HL-60 (cell line): Measurements from ENCODE around the gene NECTIN2.

Experiments used
- DNase-seq, 2 experiments: peaks; one replicate each; pipeline ENCODE4 v3.0.0-alpha.2; 2010 to 2020; ENCODE audit warnings: low read depth in 1 of 2, low spot score in 1 of 2
- H3K27ac ChIP-seq: fragments of 250-450 bp; sonication (Bioruptor Pico); replicated peaks from 2 replicates; pipeline ENCODE4 v1.5.1; 2020; ENCODE audit warnings: mild to moderate bottlenecking, moderate library complexity
- H3K27me3 ChIP-seq: fragments of 250-450 bp; sonication (Bioruptor Pico); 2 replicates; pipeline ENCODE4 v1.5.1; 2021; ENCODE audit warnings: mild to moderate bottlenecking, moderate library complexity; ENCODE audit not compliant: insufficient read depth, poor library complexity, severe bottlenecking
- H3K4me3 ChIP-seq: replicated peaks from 2 replicates; pipeline ENCODE4 v1.5.1; 2011; ENCODE audit warnings: mild to moderate bottlenecking, control low read depth, low read length; ENCODE audit not compliant: insufficient read depth
- GABPA ChIP-seq: IDR thresholded peaks from 2 replicates; pipeline ENCODE4 v1.6.1; 2012; ENCODE audit warnings: low read depth
- POLR2AphosphoS5 ChIP-seq: IDR thresholded peaks from 2 replicates; pipeline ENCODE4 v1.6.1; 2012; ENCODE audit warnings: low read depth
- SPI1 ChIP-seq: IDR thresholded peaks from 2 replicates; pipeline ENCODE4 v1.6.1; 2012; ENCODE audit warnings: low read depth, mild to moderate bottlenecking, borderline replicate concordance
- TF ChIP-seq, protein P1 (sequence below): IDR thresholded peaks from 2 replicates; pipeline ENCODE4 v1.6.1; 2012; ENCODE audit warnings: low read depth; ENCODE audit not compliant: insufficient replicate concordance
- TF ChIP-seq, protein P2 (sequence below): IDR thresholded peaks from one replicate; pipeline ENCODE4 v1.5.1; 2011; ENCODE audit warnings: low read length, control low read depth, inconsistent platforms; ENCODE audit not compliant: insufficient read depth

Gene NECTIN2

DNA sequence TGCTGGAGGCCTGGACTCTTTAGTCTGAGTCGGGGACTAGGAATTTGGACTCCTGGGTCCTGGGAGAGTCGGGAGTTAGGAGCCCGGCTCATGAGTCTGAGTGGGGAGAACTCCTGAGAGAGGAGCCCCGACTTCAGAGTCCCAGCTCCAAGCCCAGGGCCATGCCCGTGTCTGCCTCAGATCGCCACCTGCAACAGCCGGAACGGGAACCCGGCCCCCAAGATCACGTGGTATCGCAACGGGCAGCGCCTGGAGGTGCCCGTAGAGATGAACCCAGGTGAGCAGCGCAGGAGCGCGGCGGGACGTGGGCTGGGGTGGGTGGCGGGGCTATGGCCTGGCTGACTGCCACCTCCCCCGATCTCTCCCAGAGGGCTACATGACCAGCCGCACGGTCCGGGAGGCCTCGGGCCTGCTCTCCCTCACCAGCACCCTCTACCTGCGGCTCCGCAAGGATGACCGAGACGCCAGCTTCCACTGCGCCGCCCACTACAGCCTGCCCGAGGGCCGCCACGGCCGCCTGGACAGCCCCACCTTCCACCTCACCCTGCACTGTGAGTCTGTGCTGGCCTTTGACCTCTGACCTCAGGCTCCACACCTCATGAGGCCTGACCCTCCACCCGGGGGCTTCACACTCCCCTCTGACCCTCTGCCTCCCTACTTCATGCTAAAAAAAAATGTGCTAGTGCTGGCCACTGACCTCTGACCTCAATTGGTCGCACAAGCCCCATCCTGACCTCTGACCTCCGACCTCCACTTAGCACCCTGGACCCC, 32.8 kb upstream of the NECTIN2 start:
- no peak overlapping the region for H3K4me3 ChIP-seq
- H3K27ac ChIP-seq, result no peak overlapping the region
- TF ChIP-seq SPI1, result no peak
- TF ChIP-seq, protein P1, sequence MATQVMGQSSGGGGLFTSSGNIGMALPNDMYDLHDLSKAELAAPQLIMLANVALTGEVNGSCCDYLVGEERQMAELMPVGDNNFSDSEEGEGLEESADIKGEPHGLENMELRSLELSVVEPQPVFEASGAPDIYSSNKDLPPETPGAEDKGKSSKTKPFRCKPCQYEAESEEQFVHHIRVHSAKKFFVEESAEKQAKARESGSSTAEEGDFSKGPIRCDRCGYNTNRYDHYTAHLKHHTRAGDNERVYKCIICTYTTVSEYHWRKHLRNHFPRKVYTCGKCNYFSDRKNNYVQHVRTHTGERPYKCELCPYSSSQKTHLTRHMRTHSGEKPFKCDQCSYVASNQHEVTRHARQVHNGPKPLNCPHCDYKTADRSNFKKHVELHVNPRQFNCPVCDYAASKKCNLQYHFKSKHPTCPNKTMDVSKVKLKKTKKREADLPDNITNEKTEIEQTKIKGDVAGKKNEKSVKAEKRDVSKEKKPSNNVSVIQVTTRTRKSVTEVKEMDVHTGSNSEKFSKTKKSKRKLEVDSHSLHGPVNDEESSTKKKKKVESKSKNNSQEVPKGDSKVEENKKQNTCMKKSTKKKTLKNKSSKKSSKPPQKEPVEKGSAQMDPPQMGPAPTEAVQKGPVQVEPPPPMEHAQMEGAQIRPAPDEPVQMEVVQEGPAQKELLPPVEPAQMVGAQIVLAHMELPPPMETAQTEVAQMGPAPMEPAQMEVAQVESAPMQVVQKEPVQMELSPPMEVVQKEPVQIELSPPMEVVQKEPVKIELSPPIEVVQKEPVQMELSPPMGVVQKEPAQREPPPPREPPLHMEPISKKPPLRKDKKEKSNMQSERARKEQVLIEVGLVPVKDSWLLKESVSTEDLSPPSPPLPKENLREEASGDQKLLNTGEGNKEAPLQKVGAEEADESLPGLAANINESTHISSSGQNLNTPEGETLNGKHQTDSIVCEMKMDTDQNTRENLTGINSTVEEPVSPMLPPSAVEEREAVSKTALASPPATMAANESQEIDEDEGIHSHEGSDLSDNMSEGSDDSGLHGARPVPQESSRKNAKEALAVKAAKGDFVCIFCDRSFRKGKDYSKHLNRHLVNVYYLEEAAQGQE, result no peak
- no peak for TF ChIP-seq POLR2AphosphoS5
- no peak for TF ChIP-seq GABPA
- TF ChIP-seq, protein P2, sequence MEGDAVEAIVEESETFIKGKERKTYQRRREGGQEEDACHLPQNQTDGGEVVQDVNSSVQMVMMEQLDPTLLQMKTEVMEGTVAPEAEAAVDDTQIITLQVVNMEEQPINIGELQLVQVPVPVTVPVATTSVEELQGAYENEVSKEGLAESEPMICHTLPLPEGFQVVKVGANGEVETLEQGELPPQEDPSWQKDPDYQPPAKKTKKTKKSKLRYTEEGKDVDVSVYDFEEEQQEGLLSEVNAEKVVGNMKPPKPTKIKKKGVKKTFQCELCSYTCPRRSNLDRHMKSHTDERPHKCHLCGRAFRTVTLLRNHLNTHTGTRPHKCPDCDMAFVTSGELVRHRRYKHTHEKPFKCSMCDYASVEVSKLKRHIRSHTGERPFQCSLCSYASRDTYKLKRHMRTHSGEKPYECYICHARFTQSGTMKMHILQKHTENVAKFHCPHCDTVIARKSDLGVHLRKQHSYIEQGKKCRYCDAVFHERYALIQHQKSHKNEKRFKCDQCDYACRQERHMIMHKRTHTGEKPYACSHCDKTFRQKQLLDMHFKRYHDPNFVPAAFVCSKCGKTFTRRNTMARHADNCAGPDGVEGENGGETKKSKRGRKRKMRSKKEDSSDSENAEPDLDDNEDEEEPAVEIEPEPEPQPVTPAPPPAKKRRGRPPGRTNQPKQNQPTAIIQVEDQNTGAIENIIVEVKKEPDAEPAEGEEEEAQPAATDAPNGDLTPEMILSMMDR, result no peak
- no peak for DNase-seq
- H3K27me3 ChIP-seq, result peaks cover 10% of the 10 kb centered on the region

DNA sequence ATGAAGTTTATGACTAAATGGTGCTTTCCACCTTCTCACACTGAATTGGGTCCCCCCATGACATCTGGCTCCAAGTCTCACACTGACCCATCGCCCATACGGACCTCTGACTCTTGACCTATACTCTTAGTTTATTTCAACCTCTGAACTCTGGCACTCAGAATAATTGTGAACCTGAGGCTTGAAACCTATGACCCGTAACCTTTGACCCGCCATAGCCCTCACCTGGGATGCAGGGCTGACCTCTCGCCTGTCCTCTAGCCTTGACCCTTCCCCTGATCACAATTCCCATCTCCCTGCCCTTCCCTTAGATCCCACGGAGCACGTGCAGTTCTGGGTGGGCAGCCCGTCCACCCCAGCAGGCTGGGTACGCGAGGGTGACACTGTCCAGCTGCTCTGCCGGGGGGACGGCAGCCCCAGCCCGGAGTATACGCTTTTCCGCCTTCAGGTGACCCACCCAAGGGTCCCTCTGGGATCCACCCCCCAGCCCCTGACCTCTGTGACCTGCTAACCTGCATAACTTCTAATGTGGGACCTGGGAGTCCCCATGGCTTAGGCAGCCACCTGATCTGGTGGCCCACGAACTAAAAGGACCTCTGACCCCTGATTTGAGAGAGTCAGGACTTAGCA, 32.1 kb upstream of the NECTIN2 start:
- peaks cover 6% of the 10 kb centered on the region for H3K27me3 ChIP-seq
- DNase-seq, result no peak

DNA sequence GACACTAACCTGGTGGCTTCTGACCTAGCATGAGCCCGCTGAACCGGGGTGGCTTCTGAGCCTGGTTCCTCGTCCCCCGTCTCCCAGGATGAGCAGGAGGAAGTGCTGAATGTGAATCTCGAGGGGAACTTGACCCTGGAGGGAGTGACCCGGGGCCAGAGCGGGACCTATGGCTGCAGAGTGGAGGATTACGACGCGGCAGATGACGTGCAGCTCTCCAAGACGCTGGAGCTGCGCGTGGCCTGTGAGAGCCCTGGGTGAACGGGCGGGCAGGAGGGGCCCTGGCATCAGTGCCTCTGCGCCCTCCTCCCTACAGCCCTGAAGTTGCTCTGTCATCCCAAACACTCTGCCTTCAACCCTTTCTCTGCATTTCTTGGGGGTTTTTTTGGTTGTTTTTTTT, 31.6 kb upstream of the NECTIN2 start:
- Histone ChIP-seq H3K4me3 (no peak overlapping the region), H3K27ac (no peak overlapping the region), H3K27me3 (peaks cover under 1% of the 10 kb centered on the region)
- no peak; the same call in 1 of the 2 replicates for TF ChIP-seq SPI1
- no peak for DNase-seq

More for the DNA sequence above, 32.1 kb upstream of the NECTIN2 start:
- Histone ChIP-seq H3K27ac (no peak overlapping the region), H3K4me3 (no peak overlapping the region)
- TF ChIP-seq, protein P1, result no peak
- TF ChIP-seq, protein P2, result no peak
- TF ChIP-seq SPI1, result no peak
- TF ChIP-seq GABPA, result no peak
- no peak for TF ChIP-seq POLR2AphosphoS5

DNA sequence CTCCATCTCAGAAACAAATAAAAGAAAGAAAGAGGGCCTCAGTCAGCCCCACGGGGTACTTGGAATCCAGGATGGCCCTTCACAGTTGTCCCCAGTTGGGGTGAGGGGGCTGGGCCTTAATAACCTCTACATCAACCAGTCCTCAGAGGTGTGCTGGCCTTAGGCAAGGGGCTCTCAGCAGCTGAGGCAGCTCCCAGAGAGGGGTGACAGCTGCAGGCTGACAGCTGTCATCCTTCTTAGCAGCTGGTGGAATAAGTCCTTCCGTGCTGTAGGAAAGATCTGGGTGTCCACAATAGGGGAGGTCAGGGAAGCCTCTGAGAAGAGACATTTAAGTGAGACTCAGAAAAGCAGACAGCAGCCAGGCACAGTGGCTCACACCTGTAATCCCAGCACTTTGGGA, 29.8 kb upstream of the NECTIN2 start:
- DNase-seq, result no peak
- Histone ChIP-seq H3K27me3 (no peaks in the 10 kb centered on the region), H3K4me3 (no peak overlapping the region), H3K27ac (no peak overlapping the region)
- TF ChIP-seq GABPA (no peak), POLR2AphosphoS5 (no peak), SPI1 (no peak)
- TF ChIP-seq, protein P2, result no peak
- TF ChIP-seq, protein P1, result no peak
